ENCODE results near the gene ADCYAP1R1. TPM values are rescaled to one million over a fixed set of nuclear protein-coding genes. Genes with fewer than 3 reads are reported as not detected.
"Not testable (repeated sequence)": the region's sequence is repeated elsewhere in the genome, so short reads cannot be mapped to it uniquely, and the experiment has no call there.

Gene ADCYAP1R1
- total RNA-seq, 3 donors from 2014 or later (not counting 1 experiment from before 2014, with no cell fraction given), result not detected

DNA sequence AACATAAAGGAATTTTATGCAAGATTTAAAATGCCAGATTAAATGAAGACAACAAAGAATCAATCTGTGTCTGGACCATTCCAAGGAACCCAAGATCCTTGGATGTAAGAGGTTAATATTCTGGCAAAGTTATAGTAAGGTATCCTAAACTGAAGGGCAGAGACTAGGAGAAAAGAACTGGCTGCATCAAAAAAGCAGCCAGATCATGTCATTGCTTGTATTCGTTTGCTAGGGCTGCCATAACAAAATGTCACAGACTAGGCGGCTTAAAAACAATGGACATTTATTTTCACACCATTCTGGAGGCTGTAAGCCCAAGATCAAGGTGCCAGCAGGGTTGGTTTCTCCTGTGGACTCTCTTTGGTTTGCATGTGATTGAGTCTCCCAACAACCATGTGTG is 99.7 kb downstream of the ADCYAP1R1 start:
- DNase-seq (no peak), ATAC-seq (no peak)
- no peak overlapping the region for H3K27ac Mint-ChIP-seq
- H3K4me1 ChIP-seq (ENCODE audit: control insufficient read depth, insufficient read depth, low read length), result no peaks in the 10 kb centered on the region
- H3K4me3 ChIP-seq (ENCODE audit: low read length), result no peak overlapping the region
- H3K27me3 ChIP-seq (ENCODE audit: control insufficient read depth, insufficient read depth, low read length), result no peaks in the 10 kb centered on the region
- TF ChIP-seq, protein P1, sequence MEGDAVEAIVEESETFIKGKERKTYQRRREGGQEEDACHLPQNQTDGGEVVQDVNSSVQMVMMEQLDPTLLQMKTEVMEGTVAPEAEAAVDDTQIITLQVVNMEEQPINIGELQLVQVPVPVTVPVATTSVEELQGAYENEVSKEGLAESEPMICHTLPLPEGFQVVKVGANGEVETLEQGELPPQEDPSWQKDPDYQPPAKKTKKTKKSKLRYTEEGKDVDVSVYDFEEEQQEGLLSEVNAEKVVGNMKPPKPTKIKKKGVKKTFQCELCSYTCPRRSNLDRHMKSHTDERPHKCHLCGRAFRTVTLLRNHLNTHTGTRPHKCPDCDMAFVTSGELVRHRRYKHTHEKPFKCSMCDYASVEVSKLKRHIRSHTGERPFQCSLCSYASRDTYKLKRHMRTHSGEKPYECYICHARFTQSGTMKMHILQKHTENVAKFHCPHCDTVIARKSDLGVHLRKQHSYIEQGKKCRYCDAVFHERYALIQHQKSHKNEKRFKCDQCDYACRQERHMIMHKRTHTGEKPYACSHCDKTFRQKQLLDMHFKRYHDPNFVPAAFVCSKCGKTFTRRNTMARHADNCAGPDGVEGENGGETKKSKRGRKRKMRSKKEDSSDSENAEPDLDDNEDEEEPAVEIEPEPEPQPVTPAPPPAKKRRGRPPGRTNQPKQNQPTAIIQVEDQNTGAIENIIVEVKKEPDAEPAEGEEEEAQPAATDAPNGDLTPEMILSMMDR (IDR thresholded peaks at IDR 0.05), result no peak
- WGBS (ENCODE audit: insufficient coverage), result 77% methylated on average over 2 of the region's 2 CpGs
- intact Hi-C loops (cut with micrococcal nuclease), result no loop called here
- no peaks in the 10 kb centered on the region for H3K27me3 Mint-ChIP-seq (ENCODE audit: low read depth in 2 of 2)
- H3K9me3 Mint-ChIP-seq, result peaks cover 0 to 3% of the 10 kb centered on the region in 2 donors
- H3K4me3 Mint-ChIP-seq, result no peak overlapping the region
- H3K27ac ChIP-seq (ENCODE audit: low read length), result no peak overlapping the region
- no peaks in the 10 kb centered on the region for H3K36me3 ChIP-seq (ENCODE audit: control insufficient read depth, insufficient read depth, low read length)
- no peaks in the 10 kb centered on the region for H3K4me1 Mint-ChIP-seq
- H3K9me3 ChIP-seq (ENCODE audit: control insufficient read depth, insufficient read depth, low read length), result no peaks in the 10 kb centered on the region
- no peaks in the 10 kb centered on the region for H3K36me3 Mint-ChIP-seq

DNA sequence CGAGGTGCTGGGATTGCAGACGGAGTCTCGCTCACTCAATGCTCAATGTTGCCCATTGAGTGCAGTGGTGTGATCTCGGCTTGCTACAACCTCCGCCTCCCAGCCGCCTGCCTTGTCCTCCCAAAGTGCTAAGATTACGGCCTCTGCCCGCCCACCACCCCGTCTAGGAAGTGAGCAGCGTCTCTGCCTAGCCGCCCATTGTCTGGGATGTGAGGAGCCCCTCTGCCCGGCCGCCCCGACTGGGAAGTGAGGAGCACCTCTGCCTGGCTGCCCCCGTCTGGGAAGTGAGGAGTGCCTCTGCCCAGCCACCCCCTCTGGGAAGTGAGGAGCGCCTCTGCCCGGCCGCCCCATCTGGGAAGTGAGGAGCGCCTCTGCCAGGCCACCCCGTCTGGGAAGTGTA is 101.2 kb downstream of the ADCYAP1R1 start:
- H3K27me3 ChIP-seq (ENCODE audit: control insufficient read depth, insufficient read depth, low read length); H3K9me3 Mint-ChIP-seq; H3K4me1 ChIP-seq (ENCODE audit: control insufficient read depth, insufficient read depth, low read length); H3K27me3 Mint-ChIP-seq (ENCODE audit: low read depth in 2 of 2); intact Hi-C loops (cut with micrococcal nuclease); H3K36me3 ChIP-seq (ENCODE audit: control insufficient read depth, insufficient read depth, low read length); DNase-seq; ATAC-seq; H3K4me3 ChIP-seq (ENCODE audit: low read length); H3K27ac ChIP-seq (ENCODE audit: low read length); H3K4me3 Mint-ChIP-seq; H3K36me3 Mint-ChIP-seq; H3K9me3 ChIP-seq (ENCODE audit: control insufficient read depth, insufficient read depth, low read length); H3K4me1 Mint-ChIP-seq; H3K27ac Mint-ChIP-seq: not testable (repeated sequence)
- WGBS (ENCODE audit: insufficient coverage), result 88% methylated on average over 16 of the region's 20 CpGs

DNA sequence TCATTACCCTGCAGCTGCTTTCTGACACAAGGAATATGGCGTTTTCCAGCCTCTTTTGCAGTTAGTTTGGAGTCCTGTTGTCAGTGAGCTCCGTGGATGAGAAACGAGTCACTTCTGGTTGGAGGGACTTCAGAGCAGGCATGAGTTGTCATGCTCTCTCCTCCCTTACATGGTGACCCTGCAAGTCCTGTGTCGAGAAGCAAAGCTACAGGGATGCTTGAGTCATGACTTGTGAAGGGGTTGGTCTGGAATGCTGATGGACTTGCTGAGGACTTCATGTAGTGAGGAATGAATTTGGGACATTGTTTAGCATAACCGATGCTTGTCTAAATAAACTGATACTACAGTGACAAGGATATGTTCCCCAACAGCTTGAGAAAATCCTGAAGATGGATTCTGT is 108.8 kb downstream of the ADCYAP1R1 start:
- WGBS (ENCODE audit: insufficient coverage), result 68% methylated on average over 5 of the region's 5 CpGs
- Mint-ChIP-seq H3K4me1 (no peaks in the 10 kb centered on the region), H3K4me3 (no peak overlapping the region), H3K36me3 (no peaks in the 10 kb centered on the region), H3K27me3 (ENCODE audit: low read depth in 2 of 2) (peaks cover 2 to 5% of the 10 kb centered on the region in 2 donors), H3K9me3 (peaks cover 0 to 3% of the 10 kb centered on the region in 2 donors), H3K27ac (no peak overlapping the region)
- Histone ChIP-seq H3K27ac (ENCODE audit: low read length) (no peak overlapping the region), H3K27me3 (ENCODE audit: control insufficient read depth, insufficient read depth, low read length) (no peaks in the 10 kb centered on the region), H3K4me1 (ENCODE audit: control insufficient read depth, insufficient read depth, low read length) (no peaks in the 10 kb centered on the region), H3K4me3 (ENCODE audit: low read length) (no peak overlapping the region), H3K9me3 (ENCODE audit: control insufficient read depth, insufficient read depth, low read length) (no peaks in the 10 kb centered on the region), H3K36me3 (ENCODE audit: control insufficient read depth, insufficient read depth, low read length) (no peaks in the 10 kb centered on the region)
- TF ChIP-seq, protein P1 (IDR thresholded peaks at IDR 0.05), result no peak
- no peak for DNase-seq
- intact Hi-C loops (cut with micrococcal nuclease), result no loop called here
- no peak for ATAC-seq

Other genes with a start within 250 kb of the ADCYAP1R1 start
- gene AQP1, start 140.5 kb upstream of the ADCYAP1R1 start, total RNA-seq, result 1 to 10 TPM in 1 of 3 donors, under 1 TPM in 1, not detected in 1; 0.50 to 1.4 TPM
- not detected for gene GHRHR, start 88.4 kb upstream of the ADCYAP1R1 start, total RNA-seq

Measured in natural killer cell (primary cell).